ENCODE measurements around the gene SPATA13. TPM values are rescaled to one million over a fixed set of nuclear protein-coding genes. Genes with fewer than 3 reads are reported as not detected.

Gene SPATA13
- total RNA-seq, 2 experiments from 2014 or later: 68.4 to 72.6 TPM

DNA sequence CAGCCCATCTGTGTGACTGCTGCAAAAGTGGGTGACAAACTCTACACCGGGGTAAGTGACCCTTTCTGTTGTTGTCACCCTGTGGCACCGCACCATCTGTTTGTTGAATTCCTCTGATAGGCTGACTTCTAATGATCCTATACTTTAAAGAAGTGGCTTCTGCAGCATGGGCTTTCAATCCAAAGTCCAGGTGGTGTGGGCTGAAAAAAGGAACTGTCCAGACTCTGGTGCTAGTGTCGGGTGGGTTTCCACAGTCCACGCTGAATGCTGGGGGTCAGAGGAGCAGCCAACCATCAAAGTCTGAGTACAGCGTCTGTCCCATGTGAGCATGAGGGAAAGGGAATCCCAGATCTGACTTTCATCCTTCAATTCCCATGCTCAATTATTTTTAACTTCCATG, 31.6 kb upstream of the SPATA13 start:
- ChIA-PET CTCF (interaction anchor here (0.7 to 0.8 kb wide), 2 partner anchors 28 to 71 kb away, joined by 3 to 4 read pairs; no protein-coding TSS in a partner anchor), POLR2A (no interaction called here)
- Mint-ChIP-seq H3K27ac (no peak overlapping the region), H3K27me3 (peaks cover 10% of the 10 kb centered on the region), H3K9me3 (peaks cover 11% of the 10 kb centered on the region), H3K4me3 (no peak overlapping the region), H3K36me3 (ENCODE audit: low read depth) (peaks cover 2% of the 10 kb centered on the region), H3K4me1 (peaks cover 22% of the 10 kb centered on the region)
- no peak for DNase-seq

DNA sequence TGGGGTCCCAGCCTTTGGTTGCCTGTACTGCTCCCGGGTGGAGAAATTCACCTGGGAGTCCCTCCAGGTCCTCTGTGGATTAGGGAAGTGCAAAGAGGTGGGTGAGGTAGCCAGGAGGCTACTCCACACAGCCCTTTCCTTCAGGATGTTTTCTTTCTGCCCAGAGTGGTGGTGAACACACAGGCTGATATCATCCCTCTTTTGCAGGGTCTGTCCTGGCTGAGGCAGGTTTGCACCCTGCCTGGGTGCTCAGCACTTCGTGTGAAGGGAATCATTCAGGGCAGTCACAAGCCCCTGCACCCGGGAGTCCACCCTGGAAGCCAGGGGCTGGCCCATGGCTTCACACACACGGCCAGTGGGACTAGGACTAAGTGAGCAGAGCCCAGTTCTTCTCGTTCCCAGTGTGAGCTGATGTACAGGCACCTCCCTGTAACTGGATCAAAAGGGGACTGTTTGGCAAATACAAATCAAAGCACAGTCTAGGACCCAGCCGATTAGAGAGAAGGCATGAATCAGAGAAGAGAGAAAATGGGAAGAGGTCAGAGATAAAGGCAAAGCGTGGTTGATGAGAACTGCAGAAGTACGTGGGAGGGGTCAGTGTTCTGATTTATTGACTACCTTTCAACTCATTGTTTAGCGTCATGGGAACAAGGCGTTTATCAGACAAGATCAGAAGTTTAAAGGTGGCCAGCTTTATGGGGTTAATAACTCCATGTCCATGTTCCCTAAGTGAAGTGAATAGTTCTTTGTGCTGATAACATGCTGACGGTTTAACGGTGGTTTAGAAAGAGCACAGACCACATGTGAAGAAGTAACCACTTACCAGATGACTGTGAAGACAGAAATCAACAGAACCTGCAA, 30.4 kb upstream of the SPATA13 start:
- ChIA-PET POLR2A (no interaction called here), CTCF (interaction anchor here (2.3 kb wide), 1 partner anchor 11 kb away, joined by 8 read pairs; no protein-coding TSS in a partner anchor)
- no peak for DNase-seq
- peaks cover 13% of the 10 kb centered on the region for H3K4me1 Mint-ChIP-seq
- H3K9me3 Mint-ChIP-seq: peaks cover 11% of the 10 kb centered on the region
- peaks cover 2% of the 10 kb centered on the region for H3K36me3 Mint-ChIP-seq (ENCODE audit: low read depth)
- H3K4me3 Mint-ChIP-seq: no peak overlapping the region
- no peak overlapping the region for H3K27ac Mint-ChIP-seq
- H3K27me3 Mint-ChIP-seq: peaks cover 7% of the 10 kb centered on the region

- DNase-seq: no peak
- H3K27ac Mint-ChIP-seq: no peak overlapping the region
- peaks cover 2% of the 10 kb centered on the region for H3K36me3 Mint-ChIP-seq (ENCODE audit: low read depth)
- H3K4me1 Mint-ChIP-seq: peaks cover 13% of the 10 kb centered on the region
- H3K9me3 Mint-ChIP-seq: peaks cover 11% of the 10 kb centered on the region
- H3K27me3 Mint-ChIP-seq: peaks cover 2% of the 10 kb centered on the region
- CTCF ChIA-PET: interaction anchor here (1.2 to 2.3 kb wide), 2 partner anchors 10 to 12 kb away, joined by 6 to 8 read pairs; no protein-coding TSS in a partner anchor
- H3K4me3 Mint-ChIP-seq: no peak overlapping the region
- POLR2A ChIA-PET: no interaction called here
Measured at GRCh38 chr13:24131749-24132148, 28.8 kb upstream of the SPATA13 start.

- POLR2A ChIA-PET: no interaction called here
- Mint-ChIP-seq H3K27me3 (peaks cover 2% of the 10 kb centered on the region), H3K4me1 (peaks cover 11% of the 10 kb centered on the region), H3K27ac (peak overlapping the region; percentile 7), H3K9me3 (peaks cover 11% of the 10 kb centered on the region), H3K36me3 (ENCODE audit: low read depth) (peaks cover 2% of the 10 kb centered on the region), H3K4me3 (no peak overlapping the region)
- DNase-seq: no peak
- CTCF ChIA-PET: no interaction called here
Measured at GRCh38 chr13:24133021-24133795, 27.3 kb upstream of the SPATA13 start.

DNA sequence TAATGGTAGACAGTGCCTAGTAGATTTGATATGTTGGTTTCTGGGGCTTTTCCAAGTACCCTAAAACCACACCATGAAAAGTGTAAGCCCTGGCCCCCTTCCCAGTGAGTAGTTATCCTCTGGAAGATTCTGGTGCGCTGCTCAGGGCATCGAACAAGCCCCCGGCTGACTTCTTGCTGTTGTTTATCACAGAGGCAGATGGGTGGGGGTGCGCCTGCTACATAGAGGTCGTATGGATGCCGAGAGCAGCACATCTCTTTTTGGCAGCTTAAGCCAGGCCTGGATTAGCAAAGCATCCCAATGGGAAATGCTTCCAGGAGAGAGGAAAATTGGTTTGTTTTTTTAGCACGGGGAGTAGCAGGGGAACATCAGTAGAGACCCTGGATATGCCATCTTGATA, 26.3 kb upstream of the SPATA13 start:
- Mint-ChIP-seq H3K27me3 (peaks cover 2% of the 10 kb centered on the region), H3K9me3 (peaks cover 11% of the 10 kb centered on the region), H3K4me3 (no peak overlapping the region), H3K27ac (no peak overlapping the region), H3K36me3 (ENCODE audit: low read depth) (peaks cover 2% of the 10 kb centered on the region), H3K4me1 (peaks cover 11% of the 10 kb centered on the region)
- DNase-seq: no peak
- ChIA-PET CTCF (interaction anchor here (1.0 kb wide), 1 partner anchor 27 kb away, joined by 3 read pairs; no protein-coding TSS in a partner anchor), POLR2A (no interaction called here)

- Mint-ChIP-seq H3K27ac (no peak overlapping the region), H3K36me3 (ENCODE audit: low read depth) (peaks cover 2% of the 10 kb centered on the region), H3K9me3 (peaks cover 11% of the 10 kb centered on the region), H3K4me1 (peaks cover 11% of the 10 kb centered on the region), H3K4me3 (no peak overlapping the region), H3K27me3 (peaks cover 2% of the 10 kb centered on the region)
- ChIA-PET POLR2A (no interaction called here), CTCF (interaction anchor here (0.6 to 1.0 kb wide), 2 partner anchors 28 to 127 kb away, joined by 3 read pairs; no protein-coding TSS in a partner anchor)
- DNase-seq: no peak
Measured at GRCh38 chr13:24134757-24135156, 25.8 kb upstream of the SPATA13 start.

DNA sequence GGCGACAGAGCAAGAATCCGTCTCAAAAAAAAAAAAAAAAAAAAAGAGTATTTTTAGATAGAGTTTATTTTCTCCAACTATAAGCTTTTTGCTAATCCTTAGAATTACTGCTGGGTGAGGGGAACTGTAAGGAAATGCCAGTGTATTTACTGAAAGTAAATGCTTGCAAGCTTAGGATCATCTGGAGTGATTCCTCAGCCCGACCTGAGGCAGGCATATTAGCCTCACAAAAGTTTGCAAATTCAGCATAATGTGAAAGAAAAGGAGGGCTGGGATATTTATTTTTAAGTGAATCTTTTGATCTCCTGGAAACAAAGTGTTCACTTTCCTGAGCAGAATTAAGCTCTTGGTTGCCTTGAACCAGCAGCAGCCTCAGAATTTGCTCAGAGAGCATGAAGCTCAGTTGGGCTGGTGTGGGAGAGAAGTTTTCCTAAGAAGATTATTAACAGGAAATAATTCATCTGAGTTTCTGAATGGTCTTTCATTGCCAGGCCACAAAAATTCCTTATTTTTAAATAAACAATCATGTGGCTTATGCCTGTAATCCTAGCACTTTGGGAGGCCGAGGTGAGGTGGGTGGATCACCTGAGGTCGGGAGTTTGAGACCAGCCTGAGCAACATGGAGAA, 24.7 kb upstream of the SPATA13 start:
- Mint-ChIP-seq H3K27ac (no peak overlapping the region), H3K27me3 (peaks cover 2% of the 10 kb centered on the region), H3K4me3 (no peak overlapping the region), H3K9me3 (peaks cover 11% of the 10 kb centered on the region), H3K4me1 (peaks cover 3% of the 10 kb centered on the region), H3K36me3 (ENCODE audit: low read depth) (peaks cover 2% of the 10 kb centered on the region)
- CTCF ChIA-PET: interaction anchor here (0.9 kb wide), 1 partner anchor 10 kb away, joined by 3 read pairs; no protein-coding TSS in a partner anchor
- no peak for DNase-seq
- POLR2A ChIA-PET: no interaction called here

DNA sequence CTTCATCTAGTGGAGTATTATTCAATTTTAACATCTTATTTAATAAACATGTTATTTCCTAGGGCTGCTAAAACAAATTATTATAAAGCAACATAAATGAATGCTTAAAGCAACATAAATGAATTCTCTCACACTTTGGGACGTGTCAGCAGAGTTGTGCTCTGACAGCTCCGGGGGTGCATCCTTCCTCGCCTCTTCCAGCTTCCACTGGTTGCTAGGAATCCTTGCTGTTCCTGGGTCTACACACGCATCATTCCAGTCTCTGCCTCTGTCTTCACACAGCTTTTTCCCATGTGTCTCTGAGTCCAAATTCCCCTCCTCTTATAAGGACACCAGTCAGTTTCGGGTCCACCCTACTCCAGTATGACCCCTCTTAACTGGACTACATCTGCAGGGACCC, 21.6 kb upstream of the SPATA13 start:
- no peaks in the 10 kb centered on the region for H3K9me3 Mint-ChIP-seq
- CTCF ChIA-PET: interaction anchor here (1.0 kb wide), 1 partner anchor 63 kb away, joined by 3 read pairs; no protein-coding TSS in a partner anchor
- no peak for DNase-seq
- POLR2A ChIA-PET: no interaction called here
- no peaks in the 10 kb centered on the region for H3K36me3 Mint-ChIP-seq (ENCODE audit: low read depth)
- H3K27ac Mint-ChIP-seq: no peak overlapping the region
- H3K4me1 Mint-ChIP-seq: no peaks in the 10 kb centered on the region
- no peak overlapping the region for H3K4me3 Mint-ChIP-seq
- H3K27me3 Mint-ChIP-seq: no peaks in the 10 kb centered on the region

DNA sequence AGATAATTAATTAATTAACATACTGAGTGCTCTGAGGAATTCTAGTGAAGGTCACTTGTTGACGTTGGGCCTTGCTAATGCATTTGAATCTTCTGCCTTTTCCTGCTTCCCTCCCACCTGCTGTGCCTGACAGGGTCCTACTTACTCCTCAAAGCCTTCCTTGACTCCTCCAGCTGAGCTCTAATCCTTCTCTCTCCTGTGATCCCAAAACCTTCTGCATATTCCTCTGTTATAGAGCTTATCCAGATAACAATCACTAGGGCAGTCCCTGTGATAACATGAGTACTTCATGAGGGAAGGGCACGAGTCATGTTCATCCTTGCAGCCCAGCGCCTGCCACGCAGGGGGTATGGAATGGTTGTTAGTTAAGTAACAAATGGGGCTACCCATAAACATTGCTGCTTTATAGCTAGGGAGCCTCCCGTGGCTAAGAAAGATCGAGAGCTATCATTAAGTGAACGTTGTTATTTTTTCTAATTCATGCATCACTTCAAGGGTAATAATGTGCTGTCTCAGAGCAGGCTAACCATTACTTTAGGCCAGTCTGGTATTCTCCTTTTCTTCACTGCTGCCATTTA, 19.1 kb upstream of the SPATA13 start:
- POLR2A ChIA-PET: no interaction called here
- Mint-ChIP-seq H3K4me1 (no peaks in the 10 kb centered on the region), H3K4me3 (no peak overlapping the region), H3K36me3 (ENCODE audit: low read depth) (no peaks in the 10 kb centered on the region), H3K27me3 (peaks cover 3% of the 10 kb centered on the region), H3K27ac (no peak overlapping the region), H3K9me3 (no peaks in the 10 kb centered on the region)
- CTCF ChIA-PET: interaction anchor here (1.9 kb wide), 1 partner anchor 10 kb away, joined by 6 read pairs; no protein-coding TSS in a partner anchor
- DNase-seq: no peak

DNA sequence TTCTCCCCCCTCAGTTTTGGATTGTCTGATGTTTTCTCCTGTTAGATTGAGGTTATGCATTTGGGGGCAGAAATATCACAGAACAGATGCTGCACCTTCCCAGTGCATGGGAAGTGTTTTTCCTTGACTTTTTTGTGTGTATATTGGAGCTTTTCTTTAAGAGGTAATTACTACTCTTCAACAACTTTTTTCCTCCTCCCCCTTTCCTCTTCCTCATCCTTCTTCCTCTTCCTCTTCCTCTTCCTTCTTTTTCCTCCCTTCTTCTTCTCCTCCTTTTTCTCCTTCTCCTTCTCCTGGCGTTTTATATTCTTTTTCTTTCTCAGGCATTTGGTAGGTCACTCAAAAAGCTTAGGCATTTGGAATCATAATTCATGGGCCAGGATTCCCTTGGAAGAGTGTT, 18.1 kb upstream of the SPATA13 start:
- no peak for DNase-seq
- H3K27me3 Mint-ChIP-seq: peaks cover 3% of the 10 kb centered on the region
- no peaks in the 10 kb centered on the region for H3K9me3 Mint-ChIP-seq
- no peaks in the 10 kb centered on the region for H3K4me1 Mint-ChIP-seq
- H3K36me3 Mint-ChIP-seq (ENCODE audit: low read depth): no peaks in the 10 kb centered on the region
- CTCF ChIA-PET: interaction anchor here (0.7 to 1.9 kb wide), 2 partner anchors 11 to 159 kb away, joined by 3 to 6 read pairs; no protein-coding TSS in a partner anchor
- H3K27ac Mint-ChIP-seq: no peak overlapping the region
- POLR2A ChIA-PET: no interaction called here
- no peak overlapping the region for H3K4me3 Mint-ChIP-seq

- DNase-seq: no peak
- H3K27me3 Mint-ChIP-seq: peaks cover 3% of the 10 kb centered on the region
- H3K4me1 Mint-ChIP-seq: no peaks in the 10 kb centered on the region
- no peak overlapping the region for H3K27ac Mint-ChIP-seq
- ChIA-PET POLR2A (no interaction called here), CTCF (interaction anchor here (0.7 kb wide), 1 partner anchor 159 kb away, joined by 3 read pairs; no protein-coding TSS in a partner anchor)
- H3K36me3 Mint-ChIP-seq (ENCODE audit: low read depth): no peaks in the 10 kb centered on the region
- H3K4me3 Mint-ChIP-seq: no peak overlapping the region
- H3K9me3 Mint-ChIP-seq: no peaks in the 10 kb centered on the region
Measured at GRCh38 chr13:24142886-24143285, 17.6 kb upstream of the SPATA13 start.

DNA sequence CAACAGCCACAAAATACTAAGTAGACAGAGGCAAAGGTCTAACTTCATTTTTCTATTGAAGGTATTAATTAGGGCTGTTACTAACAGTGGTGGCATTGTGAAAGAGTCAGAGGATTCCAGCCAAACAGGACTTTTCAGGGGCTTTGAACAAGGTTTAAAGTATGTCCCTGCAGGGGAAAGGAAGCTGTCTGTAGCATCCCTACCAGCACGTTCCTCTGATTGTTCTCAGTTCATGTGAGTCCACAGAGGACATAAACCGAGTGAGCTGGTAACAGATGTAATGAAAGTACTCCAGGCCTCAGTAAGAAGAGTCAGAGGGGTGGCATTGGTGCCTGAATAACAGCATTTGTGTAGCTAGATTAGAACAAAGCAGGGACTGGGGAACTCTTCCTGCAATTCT, 15.3 kb upstream of the SPATA13 start:
- no peak overlapping the region for H3K27ac Mint-ChIP-seq
- no peaks in the 10 kb centered on the region for H3K36me3 Mint-ChIP-seq (ENCODE audit: low read depth)
- H3K27me3 Mint-ChIP-seq: peaks cover 3% of the 10 kb centered on the region
- DNase-seq: no peak
- H3K4me1 Mint-ChIP-seq: no peaks in the 10 kb centered on the region
- H3K9me3 Mint-ChIP-seq: no peaks in the 10 kb centered on the region
- POLR2A ChIA-PET: no interaction called here
- CTCF ChIA-PET: interaction anchor here (1.0 to 1.1 kb wide), 2 partner anchors 22 to 37 kb away, joined by 3 read pairs; no protein-coding TSS in a partner anchor
- no peak overlapping the region for H3K4me3 Mint-ChIP-seq
